Osteocyte (in vitro differentiated cells): ENCODE data around the gene HOXD3. TPM values are rescaled to one million over a fixed set of nuclear protein-coding genes. Genes with fewer than 3 reads are reported as not detected.

ENCODE experiments used
- DNase-seq: peaks from one replicate; pipeline ENCODE4 v3.0.0; 2021; ENCODE audit warnings: mixed read lengths; ENCODE audit not compliant: unreplicated experiment; ENCODE audit errors: extremely low spot score
- H3K27ac Mint-ChIP-seq: one replicate; pipeline ENCODE4 v1.8.0; 2021; ENCODE audit warnings: mild to moderate bottlenecking, mixed read lengths; ENCODE audit not compliant: unreplicated experiment
- H3K27me3 Mint-ChIP-seq: one replicate; pipeline ENCODE4 v1.8.0; 2021; ENCODE audit warnings: mixed read lengths; ENCODE audit not compliant: unreplicated experiment
- H3K36me3 Mint-ChIP-seq: one replicate; pipeline ENCODE4 v1.8.0; 2021; ENCODE audit warnings: mixed read lengths; ENCODE audit not compliant: unreplicated experiment
- H3K4me1 Mint-ChIP-seq: one replicate; pipeline ENCODE4 v1.8.0; 2021; ENCODE audit warnings: mixed read lengths; ENCODE audit not compliant: unreplicated experiment
- H3K4me3 Mint-ChIP-seq: one replicate; pipeline ENCODE4 v1.8.0; 2021; ENCODE audit warnings: mild to moderate bottlenecking, moderate library complexity, mixed read lengths; ENCODE audit not compliant: unreplicated experiment
- H3K9me3 Mint-ChIP-seq: one replicate; pipeline ENCODE4 v1.8.0; 2021; ENCODE audit warnings: mixed read lengths; ENCODE audit not compliant: unreplicated experiment
- microRNA-seq: library from miRNA; unstranded; fragments of <30 nt; microRNA quantifications from one replicate; pipeline ENCODE4 v1.1.0, GENCODE V29; 2020; ENCODE audit not compliant: unreplicated experiment
- total RNA-seq: library from RNA; stranded (reverse); gene quantifications from 2 replicates; pipeline ENCODE4 v1.2.1, GENCODE V29; 2021
- TF ChIP-seq, protein P1 (sequence below): fragments of 200-600 bp; sonication (generic); IDR thresholded peaks from 2 replicates; pipeline ENCODE4 v1.5.0; 2021; ENCODE audit warnings: antibody characterized with exemption, mild to moderate bottlenecking, moderate library complexity

Gene HOXD3
- total RNA-seq, 1 donor from 2014 or later = not detected

GRCh38 chr2:176213406-176213805 is 56.3 kb downstream of the HOXD3 start:
- no peaks in the 10 kb centered on the region for H3K4me1 Mint-ChIP-seq
- no peaks in the 10 kb centered on the region for H3K36me3 Mint-ChIP-seq
- TF ChIP-seq, protein P1, sequence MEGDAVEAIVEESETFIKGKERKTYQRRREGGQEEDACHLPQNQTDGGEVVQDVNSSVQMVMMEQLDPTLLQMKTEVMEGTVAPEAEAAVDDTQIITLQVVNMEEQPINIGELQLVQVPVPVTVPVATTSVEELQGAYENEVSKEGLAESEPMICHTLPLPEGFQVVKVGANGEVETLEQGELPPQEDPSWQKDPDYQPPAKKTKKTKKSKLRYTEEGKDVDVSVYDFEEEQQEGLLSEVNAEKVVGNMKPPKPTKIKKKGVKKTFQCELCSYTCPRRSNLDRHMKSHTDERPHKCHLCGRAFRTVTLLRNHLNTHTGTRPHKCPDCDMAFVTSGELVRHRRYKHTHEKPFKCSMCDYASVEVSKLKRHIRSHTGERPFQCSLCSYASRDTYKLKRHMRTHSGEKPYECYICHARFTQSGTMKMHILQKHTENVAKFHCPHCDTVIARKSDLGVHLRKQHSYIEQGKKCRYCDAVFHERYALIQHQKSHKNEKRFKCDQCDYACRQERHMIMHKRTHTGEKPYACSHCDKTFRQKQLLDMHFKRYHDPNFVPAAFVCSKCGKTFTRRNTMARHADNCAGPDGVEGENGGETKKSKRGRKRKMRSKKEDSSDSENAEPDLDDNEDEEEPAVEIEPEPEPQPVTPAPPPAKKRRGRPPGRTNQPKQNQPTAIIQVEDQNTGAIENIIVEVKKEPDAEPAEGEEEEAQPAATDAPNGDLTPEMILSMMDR = no peak

More at GRCh38 chr2:176213406-176213805, 56.3 kb downstream of the HOXD3 start:
- Mint-ChIP-seq H3K27ac (no peak overlapping the region), H3K27me3 (peaks cover 12% of the 10 kb centered on the region), H3K4me3 (no peak overlapping the region), H3K9me3 (no peaks in the 10 kb centered on the region)
- DNase-seq = no peak

Small RNA genes within 50 kb of the gene (microRNA-seq; reads per million reads assigned to microRNA genes)
- 2.2 reads per million for gene MIR10B

Other genes starting within 250 kb of the HOXD3 start
- 33.5 and 34.7 TPM in 2 replicates for gene LNPK, start 155.0 kb upstream of the HOXD3 start, total RNA-seq
- gene EVX2, start 73.3 kb upstream of the HOXD3 start, total RNA-seq = not detected in 2 replicates
- gene HOXD13, start 64.6 kb upstream of the HOXD3 start, total RNA-seq = not detected in 2 replicates
- not detected in 2 replicates for gene HOXD12, start 57.5 kb upstream of the HOXD3 start, total RNA-seq
- not detected in 2 replicates for gene HOXD11, start 50.0 kb upstream of the HOXD3 start, total RNA-seq
- not detected in 2 replicates for gene HOXD10, start 40.5 kb upstream of the HOXD3 start, total RNA-seq
- not detected in 2 replicates for gene HOXD9, start 34.6 kb upstream of the HOXD3 start, total RNA-seq
- gene HOXD8, start 27.6 kb upstream of the HOXD3 start, total RNA-seq = not detected in 2 replicates
- not detected in 2 replicates for gene HOXD4, start 5.8 kb upstream of the HOXD3 start, total RNA-seq
- gene HOXD1, start 31.4 kb downstream of the HOXD3 start, total RNA-seq = not detected in 2 replicates
- 23.6 and 23.8 TPM in 2 replicates for gene MTX2, start 112.1 kb downstream of the HOXD3 start, total RNA-seq